Measurements from ENCODE around the gene NAA16.
A peak's percentile ranks its signal among the peaks of the same experiment; 100 is the strongest.

The NAA16 gene

GRCh38 chr13:41332829-41333228, 21.8 kb downstream of the NAA16 start:
- no peak for TF ChIP-seq CTCF (IDR thresholded peaks at IDR 0.05)
- DNase-seq: no peak

GRCh38 chr13:41334810-41335209, 23.7 kb downstream of the NAA16 start:
- no peak overlapping the region for H3K27ac ChIP-seq
- H3K9me3 ChIP-seq: no peaks in the 10 kb centered on the region
- no peak for TF ChIP-seq CTCF (IDR thresholded peaks at IDR 0.05)
- no peak overlapping the region for H3K4me3 ChIP-seq
- peaks cover 0 to 28% (median 7%) of the 10 kb centered on the region in 4 donors for H3K4me1 ChIP-seq
- no peaks in the 10 kb centered on the region for H3K27me3 ChIP-seq
- H3K36me3 ChIP-seq: peaks cover 10 to 17% (median 13%) of the 10 kb centered on the region in 3 donors
- intact Hi-C loops (cut with DNase I; ENCODE audit: low total_unique reads): no loop called here
- DNase-seq: no peak

More at GRCh38 chr13:41332829-41333228, 21.8 kb downstream of the NAA16 start:
- Histone ChIP-seq H3K9me3 (no peaks in the 10 kb centered on the region), H3K4me3 (no peak overlapping the region), H3K4me1 (peaks cover 0 to 28% (median 9%) of the 10 kb centered on the region in 4 donors), H3K27me3 (no peaks in the 10 kb centered on the region), H3K36me3 (peaks cover 4 to 7% (median 4%) of the 10 kb centered on the region in 3 donors), H3K27ac (peak overlapping the region; percentile 51 to 52)
- intact Hi-C loops (cut with DNase I; ENCODE audit: low total_unique reads): no loop called here

GRCh38 chr13:41344358-41344757, 33.3 kb downstream of the NAA16 start:
- no peak for DNase-seq
- Histone ChIP-seq H3K36me3 (peaks cover 17 to 45% (median 18%) of the 10 kb centered on the region in 3 donors), H3K4me3 (no peak overlapping the region), H3K4me1 (no peaks in the 10 kb centered on the region), H3K27ac (no peak overlapping the region), H3K9me3 (no peaks in the 10 kb centered on the region), H3K27me3 (no peaks in the 10 kb centered on the region)
- intact Hi-C loops (cut with DNase I; ENCODE audit: low total_unique reads): no loop called here
- TF ChIP-seq CTCF (IDR thresholded peaks at IDR 0.05): no peak

- TF ChIP-seq CTCF (IDR thresholded peaks at IDR 0.05): no peak
- intact Hi-C loops (cut with DNase I; ENCODE audit: low total_unique reads): no loop called here
- Histone ChIP-seq H3K27me3 (no peaks in the 10 kb centered on the region), H3K36me3 (peaks cover 13 to 47% (median 15%) of the 10 kb centered on the region in 3 donors), H3K9me3 (no peaks in the 10 kb centered on the region), H3K27ac (no peak overlapping the region), H3K4me1 (no peaks in the 10 kb centered on the region), H3K4me3 (no peak overlapping the region)
- no peak for DNase-seq
Observed at GRCh38 chr13:41345165-41345913, 34.3 kb downstream of the NAA16 start.

- intact Hi-C loops (cut with DNase I; ENCODE audit: low total_unique reads): no loop called here
- Histone ChIP-seq H3K36me3 (peaks cover 13 to 47% (median 15%) of the 10 kb centered on the region in 3 donors), H3K27me3 (no peaks in the 10 kb centered on the region), H3K9me3 (no peaks in the 10 kb centered on the region), H3K27ac (no peak overlapping the region), H3K4me3 (no peak overlapping the region), H3K4me1 (no peaks in the 10 kb centered on the region)
- DNase-seq: no peak
- no peak for TF ChIP-seq CTCF (IDR thresholded peaks at IDR 0.05)
Observed at GRCh38 chr13:41345914-41346589, 35.0 kb downstream of the NAA16 start.

Measured in tibial artery (tissue), 4 donors.